Endothelial cell of umbilical vein (primary cell): ENCODE data around the gene DYNC2LI1.
"Not testable (repeated sequence)": the region's sequence is repeated elsewhere in the genome, so short reads cannot be mapped to it uniquely, and the experiment has no call there.

Source experiments
- CTCF ChIP-seq, 2 donors: IDR thresholded peaks; 1 replicate in 1 of 2; 2 replicates in 1 of 2; pipeline ENCODE4 v1.5.1; 2011; ENCODE audit warnings: low read length in 2 of 2, mild to moderate bottlenecking in 2 of 2, moderate library complexity in 2 of 2, control low read depth in 1 of 2, inconsistent platforms in 1 of 2, low read depth in 1 of 2; ENCODE audit not compliant: insufficient read depth in 1 of 2; ENCODE audit errors: extremely low read depth in 1 of 2
- EZH2 ChIP-seq: IDR thresholded peaks from 2 replicates; pipeline ENCODE4 v1.6.1; 2012; ENCODE audit warnings: borderline replicate concordance, low read depth, mild to moderate bottlenecking, moderate library complexity, low read length, inconsistent platforms; ENCODE audit not compliant: severe bottlenecking
- FOS ChIP-seq: IDR thresholded peaks from 2 replicates; pipeline ENCODE4 v1.6.1; 2011; ENCODE audit warnings: mild to moderate bottlenecking, low read length, moderate library complexity, borderline replicate concordance; ENCODE audit not compliant: insufficient read depth
- GATA2 ChIP-seq: IDR thresholded peaks from 2 replicates; pipeline ENCODE4 v1.7.0; 2011; ENCODE audit warnings: low read depth, mild to moderate bottlenecking, moderate library complexity, mixed read lengths, low read length; ENCODE audit not compliant: insufficient read length, insufficient read depth
- JUN ChIP-seq: IDR thresholded peaks from 2 replicates; pipeline ENCODE4 v1.6.1; 2011; ENCODE audit warnings: borderline replicate concordance, low read depth; ENCODE audit not compliant: insufficient read length, insufficient read depth
- POLR2A ChIP-seq: IDR thresholded peaks from 2 replicates; pipeline ENCODE4 v1.6.1; 2012; ENCODE audit warnings: low read depth, mild to moderate bottlenecking, control low read depth, low read length

DNA sequence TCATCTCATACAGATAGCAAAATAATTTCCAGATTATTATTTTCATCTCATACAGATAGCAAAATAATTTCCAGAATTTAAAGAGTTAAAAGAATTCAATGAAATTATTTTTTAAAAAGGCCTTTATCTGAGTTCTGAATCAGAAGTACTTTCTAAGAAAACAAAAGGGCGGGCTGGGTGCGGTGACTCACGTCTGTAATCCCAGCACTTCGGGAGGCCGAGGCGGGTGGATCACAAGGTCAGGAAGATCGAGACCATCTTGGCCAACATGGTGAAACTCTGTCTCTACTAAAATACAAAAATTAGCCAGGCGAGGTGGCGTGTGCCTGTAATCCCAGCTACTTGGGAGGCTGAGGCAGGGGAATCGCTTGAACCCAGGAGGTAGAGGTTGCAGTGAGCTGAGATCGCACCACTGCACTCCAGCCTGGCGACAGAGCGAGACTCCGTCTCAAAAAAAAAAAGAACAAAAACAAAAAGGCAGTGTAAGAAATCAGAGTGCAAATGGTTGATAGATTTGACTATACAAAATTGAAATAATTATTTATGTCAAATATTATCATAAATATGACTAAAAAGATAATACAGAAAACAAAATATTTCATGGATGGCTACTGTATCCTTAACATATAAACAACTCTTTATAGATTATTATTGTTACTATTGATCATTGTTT is 46.7 kb upstream of the DYNC2LI1 start:
- TF ChIP-seq CTCF (IDR thresholded peaks at IDR 0.05; ENCODE audit: extremely low read depth in 1 of 2, insufficient read depth in 1 of 2, low read depth in 1 of 2, low read length in 2 of 2); POLR2A; JUN; FOS; EZH2: not testable (repeated sequence)
- peak; percentile 61 for TF ChIP-seq GATA2
